ENCODE results near the gene SEMA5A. TPM values are rescaled to one million over a fixed set of nuclear protein-coding genes. Genes with fewer than 3 reads are reported as not detected.

Gene SEMA5A
- total RNA-seq, 1 donor from 2014 or later: 43.2 TPM

- DNase-seq: no peak
- Histone ChIP-seq H3K36me3 (no peaks in the 10 kb centered on the region), H3K27me3 (ENCODE audit: low read depth) (no peaks in the 10 kb centered on the region), H3K4me3 (no peak overlapping the region), H3K9me3 (replicated peaks) (no peaks in the 10 kb centered on the region), H3K4me1 (peaks cover 16% of the 10 kb centered on the region), H3K27ac (replicated peaks) (no peak overlapping the region)
- TF ChIP-seq, protein P1, sequence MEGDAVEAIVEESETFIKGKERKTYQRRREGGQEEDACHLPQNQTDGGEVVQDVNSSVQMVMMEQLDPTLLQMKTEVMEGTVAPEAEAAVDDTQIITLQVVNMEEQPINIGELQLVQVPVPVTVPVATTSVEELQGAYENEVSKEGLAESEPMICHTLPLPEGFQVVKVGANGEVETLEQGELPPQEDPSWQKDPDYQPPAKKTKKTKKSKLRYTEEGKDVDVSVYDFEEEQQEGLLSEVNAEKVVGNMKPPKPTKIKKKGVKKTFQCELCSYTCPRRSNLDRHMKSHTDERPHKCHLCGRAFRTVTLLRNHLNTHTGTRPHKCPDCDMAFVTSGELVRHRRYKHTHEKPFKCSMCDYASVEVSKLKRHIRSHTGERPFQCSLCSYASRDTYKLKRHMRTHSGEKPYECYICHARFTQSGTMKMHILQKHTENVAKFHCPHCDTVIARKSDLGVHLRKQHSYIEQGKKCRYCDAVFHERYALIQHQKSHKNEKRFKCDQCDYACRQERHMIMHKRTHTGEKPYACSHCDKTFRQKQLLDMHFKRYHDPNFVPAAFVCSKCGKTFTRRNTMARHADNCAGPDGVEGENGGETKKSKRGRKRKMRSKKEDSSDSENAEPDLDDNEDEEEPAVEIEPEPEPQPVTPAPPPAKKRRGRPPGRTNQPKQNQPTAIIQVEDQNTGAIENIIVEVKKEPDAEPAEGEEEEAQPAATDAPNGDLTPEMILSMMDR (IDR thresholded peaks at IDR 0.05; ENCODE audit: borderline replicate concordance): no peak
- intact Hi-C loops (cut with micrococcal nuclease): no loop called here
Observed at GRCh38 chr5:9056046-9056445, 489.8 kb downstream of the SEMA5A start.

- H3K4me1 ChIP-seq: peaks cover 8% of the 10 kb centered on the region
- no peaks in the 10 kb centered on the region for H3K36me3 ChIP-seq
- H3K27me3 ChIP-seq (ENCODE audit: low read depth): no peaks in the 10 kb centered on the region
- DNase-seq: no peak
- H3K4me3 ChIP-seq: no peak overlapping the region
- TF ChIP-seq, protein P1 (IDR thresholded peaks at IDR 0.05; ENCODE audit: borderline replicate concordance): no peak
- intact Hi-C loops (cut with micrococcal nuclease): no loop called here
- no peak overlapping the region for H3K27ac ChIP-seq (replicated peaks)
- H3K9me3 ChIP-seq (replicated peaks): no peaks in the 10 kb centered on the region
Observed at GRCh38 chr5:9054821-9055589, 490.9 kb downstream of the SEMA5A start.

DNA sequence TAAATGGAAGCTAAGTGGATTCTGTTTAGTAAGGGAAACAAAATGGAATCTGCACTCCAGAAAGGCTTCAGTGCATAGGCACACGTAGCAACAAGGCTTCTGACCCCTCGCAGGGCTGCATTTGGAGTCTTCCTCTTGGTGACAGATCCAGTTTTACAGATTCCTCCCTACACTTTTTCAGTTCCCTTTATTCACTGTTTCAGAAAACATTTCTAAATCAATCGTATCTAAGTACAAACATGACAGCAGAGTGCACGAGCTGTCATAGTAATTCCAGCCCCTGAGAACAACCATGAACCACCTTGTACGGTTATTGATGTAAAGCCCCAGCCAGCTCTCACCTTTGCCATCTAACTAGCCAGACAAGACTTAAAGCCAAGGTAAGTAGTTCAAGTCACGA is 491.6 kb downstream of the SEMA5A start:
- no peaks in the 10 kb centered on the region for H3K9me3 ChIP-seq (replicated peaks)
- intact Hi-C loops (cut with micrococcal nuclease): no loop called here
- H3K4me1 ChIP-seq: peaks cover 1% of the 10 kb centered on the region
- no peaks in the 10 kb centered on the region for H3K36me3 ChIP-seq
- no peak overlapping the region for H3K27ac ChIP-seq (replicated peaks)
- no peaks in the 10 kb centered on the region for H3K27me3 ChIP-seq (ENCODE audit: low read depth)
- DNase-seq: no peak
- TF ChIP-seq, protein P1 (IDR thresholded peaks at IDR 0.05; ENCODE audit: borderline replicate concordance): no peak
- H3K4me3 ChIP-seq: no peak overlapping the region

DNA sequence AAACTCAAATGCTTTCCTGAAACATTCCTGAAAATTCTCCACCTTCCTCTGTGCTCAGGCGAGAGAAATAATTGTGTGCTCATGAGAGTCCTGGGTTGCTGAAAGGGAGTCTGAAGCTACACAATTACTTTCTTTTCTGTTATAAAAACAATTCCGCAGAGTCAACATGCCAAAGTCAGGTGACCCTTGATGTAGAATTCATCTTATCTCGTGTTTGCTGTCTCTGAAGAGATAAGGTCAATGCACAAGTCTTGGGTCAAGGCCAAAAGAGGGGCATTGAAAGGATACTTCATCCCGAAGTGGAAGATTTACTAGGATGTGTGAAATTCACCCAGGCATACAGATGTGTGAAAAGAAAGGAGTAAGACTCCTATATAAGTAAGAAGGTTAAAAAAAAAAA is 493.5 kb downstream of the SEMA5A start:
- no peak overlapping the region for H3K27ac ChIP-seq (replicated peaks)
- TF ChIP-seq, protein P1 (IDR thresholded peaks at IDR 0.05; ENCODE audit: borderline replicate concordance): no peak
- DNase-seq: no peak
- H3K27me3 ChIP-seq (ENCODE audit: low read depth): no peaks in the 10 kb centered on the region
- no peaks in the 10 kb centered on the region for H3K36me3 ChIP-seq
- no peaks in the 10 kb centered on the region for H3K9me3 ChIP-seq (replicated peaks)
- no peak overlapping the region for H3K4me3 ChIP-seq
- intact Hi-C loops (cut with micrococcal nuclease): no loop called here
- peaks cover 10% of the 10 kb centered on the region for H3K4me1 ChIP-seq

DNA sequence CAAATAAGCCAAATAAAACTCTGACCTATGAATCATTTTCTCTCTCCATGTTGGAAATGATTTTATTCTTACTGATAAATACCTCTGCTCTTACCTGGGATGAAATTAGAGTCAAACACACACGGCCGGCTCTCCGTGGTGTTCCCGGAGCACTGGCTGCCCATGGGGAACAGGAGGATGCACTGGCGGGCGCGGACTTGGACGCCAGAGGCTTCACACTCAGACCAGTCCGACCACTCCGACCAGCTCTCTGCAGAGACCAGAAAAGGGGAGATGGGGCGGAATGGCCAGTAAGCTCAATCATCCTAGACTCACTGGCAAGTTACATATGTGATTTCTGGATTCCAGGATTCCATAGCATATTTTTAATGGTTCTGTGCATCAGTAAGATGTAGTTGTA is 494.1 kb downstream of the SEMA5A start:
- Histone ChIP-seq H3K27me3 (ENCODE audit: low read depth) (no peaks in the 10 kb centered on the region), H3K4me1 (peaks cover 17% of the 10 kb centered on the region), H3K27ac (replicated peaks) (no peak overlapping the region), H3K36me3 (no peaks in the 10 kb centered on the region), H3K4me3 (no peak overlapping the region), H3K9me3 (replicated peaks) (no peaks in the 10 kb centered on the region)
- TF ChIP-seq, protein P1 (IDR thresholded peaks at IDR 0.05; ENCODE audit: borderline replicate concordance): no peak
- intact Hi-C loops (cut with micrococcal nuclease): no loop called here
- no peak for DNase-seq
